ENCODE results near the gene NOP56. TPM values are rescaled to one million over a fixed set of nuclear protein-coding genes. Genes with fewer than 3 reads are reported as not detected.
"Not testable (repeated sequence)": the region's sequence is repeated elsewhere in the genome, so short reads cannot be mapped to it uniquely, and the experiment has no call there.

The NOP56 gene
- total and polyA plus RNA-seq, 2 donors: 75.1 to 79.9 TPM

- 76% methylated on average over 4 of the region's 4 CpGs for WGBS
- H3K4me1 ChIP-seq (ENCODE audit: insufficient read depth): no peaks in the 10 kb centered on the region
- no peak for DNase-seq (ENCODE audit: extremely low spot score)
- no peak overlapping the region for H3K27ac ChIP-seq (ENCODE audit: low read depth)
- no peak overlapping the region for H3K4me3 ChIP-seq (ENCODE audit: low read depth, low read length)
- H3K36me3 ChIP-seq (ENCODE audit: insufficient read depth): no peaks in the 10 kb centered on the region
These were observed 27.6 kb downstream of the NOP56 start for GRCh38 chr20:2680046-2680445.

GRCh38 chr20:2682040-2682439 lies 29.6 kb downstream of the NOP56 start:
- H3K36me3 ChIP-seq (ENCODE audit: insufficient read depth); DNase-seq (ENCODE audit: extremely low spot score); H3K27ac ChIP-seq (ENCODE audit: low read depth); H3K4me3 ChIP-seq (ENCODE audit: low read depth, low read length); H3K4me1 ChIP-seq (ENCODE audit: insufficient read depth): not testable (repeated sequence)
- 87% methylated on average over 3 of the region's 3 CpGs for WGBS

GRCh38 chr20:2684817-2685216 lies 32.4 kb downstream of the NOP56 start:
- not testable (repeated sequence) for H3K36me3 ChIP-seq (ENCODE audit: insufficient read depth); DNase-seq (ENCODE audit: extremely low spot score); H3K27ac ChIP-seq (ENCODE audit: low read depth); H3K4me3 ChIP-seq (ENCODE audit: low read depth, low read length); H3K4me1 ChIP-seq (ENCODE audit: insufficient read depth)
- WGBS: 80% methylated on average over 4 of the region's 4 CpGs

- H3K4me3 ChIP-seq (ENCODE audit: low read depth, low read length): no peak overlapping the region
- H3K27ac ChIP-seq (ENCODE audit: low read depth): no peak overlapping the region
- no peaks in the 10 kb centered on the region for H3K4me1 ChIP-seq (ENCODE audit: insufficient read depth)
- no peaks in the 10 kb centered on the region for H3K36me3 ChIP-seq (ENCODE audit: insufficient read depth)
- no peak for DNase-seq (ENCODE audit: extremely low spot score)
- 40% methylated on average over 6 of the region's 6 CpGs for WGBS
These were observed 35.1 kb downstream of the NOP56 start for GRCh38 chr20:2687514-2687913.

GRCh38 chr20:2688041-2688591 lies 35.7 kb downstream of the NOP56 start:
- H3K36me3 ChIP-seq (ENCODE audit: insufficient read depth): no peaks in the 10 kb centered on the region
- H3K4me1 ChIP-seq (ENCODE audit: insufficient read depth): no peaks in the 10 kb centered on the region
- DNase-seq (ENCODE audit: extremely low spot score): no peak
- no peak overlapping the region for H3K27ac ChIP-seq (ENCODE audit: low read depth)
- WGBS: 21% methylated on average over 18 of the region's 18 CpGs
- no peak overlapping the region for H3K4me3 ChIP-seq (ENCODE audit: low read depth, low read length)

- H3K4me3 ChIP-seq (ENCODE audit: low read depth, low read length): no peak overlapping the region
- no peak for DNase-seq (ENCODE audit: extremely low spot score)
- 90% methylated on average over 3 of the region's 3 CpGs for WGBS
These were observed 37.8 kb downstream of the NOP56 start for GRCh38 chr20:2690213-2690612.

GRCh38 chr20:2690718-2691117 lies 38.3 kb downstream of the NOP56 start:
- no peak for DNase-seq (ENCODE audit: extremely low spot score)
- H3K36me3 ChIP-seq (ENCODE audit: insufficient read depth): no peaks in the 10 kb centered on the region
- H3K27ac ChIP-seq (ENCODE audit: low read depth): no peak overlapping the region
- no peak overlapping the region for H3K4me3 ChIP-seq (ENCODE audit: low read depth, low read length)
- H3K4me1 ChIP-seq (ENCODE audit: insufficient read depth): no peaks in the 10 kb centered on the region
- WGBS: 76% methylated on average over 6 of the region's 6 CpGs

More at GRCh38 chr20:2690213-2690612, 37.8 kb downstream of the NOP56 start:
- Histone ChIP-seq H3K4me1 (ENCODE audit: insufficient read depth) (no peaks in the 10 kb centered on the region), H3K27ac (ENCODE audit: low read depth) (no peak overlapping the region), H3K36me3 (ENCODE audit: insufficient read depth) (no peaks in the 10 kb centered on the region)

- H3K4me3 ChIP-seq (ENCODE audit: low read depth, low read length): no peak overlapping the region
- H3K4me1 ChIP-seq (ENCODE audit: insufficient read depth): no peaks in the 10 kb centered on the region
- no peak overlapping the region for H3K27ac ChIP-seq (ENCODE audit: low read depth)
- 80% methylated on average over 8 of the region's 8 CpGs for WGBS
- no peak for DNase-seq (ENCODE audit: extremely low spot score)
- H3K36me3 ChIP-seq (ENCODE audit: insufficient read depth): no peaks in the 10 kb centered on the region
These were observed 38.7 kb downstream of the NOP56 start for GRCh38 chr20:2691127-2691526.

GRCh38 chr20:2691663-2692035 lies 39.2 kb downstream of the NOP56 start:
- H3K4me3 ChIP-seq (ENCODE audit: low read depth, low read length): no peak overlapping the region
- no peaks in the 10 kb centered on the region for H3K36me3 ChIP-seq (ENCODE audit: insufficient read depth)
- H3K4me1 ChIP-seq (ENCODE audit: insufficient read depth): no peaks in the 10 kb centered on the region
- DNase-seq (ENCODE audit: extremely low spot score): no peak
- peak overlapping the region; percentile 27 for H3K27ac ChIP-seq (ENCODE audit: low read depth)
- 62% methylated on average over 10 of the region's 10 CpGs for WGBS

- Histone ChIP-seq H3K27ac (ENCODE audit: low read depth) (peak within 1 kb of the TSS; percentile 55), H3K4me1 (ENCODE audit: insufficient read depth) (no peaks in the 10 kb centered on the region), H3K4me3 (ENCODE audit: low read depth, low read length) (peak within 1 kb of the TSS; percentile 78), H3K36me3 (ENCODE audit: insufficient read depth) (no peaks in the 10 kb centered on the region)
- DNase-seq (ENCODE audit: extremely low spot score): no peak
- 2% methylated on average over 95 of the region's 106 CpGs for WGBS
These were observed 39.8 kb downstream of the NOP56 start, which contains the start of gene EBF4 for GRCh38 chr20:2692036-2692885. Gene EBF4 (plus strand): TSS chr20:2692780. CDS start chr20:2693646, 866 bp downstream.

GRCh38 chr20:2692886-2693285 lies 40.5 kb downstream of the NOP56 start:
- no peak for DNase-seq (ENCODE audit: extremely low spot score)
- Histone ChIP-seq H3K4me3 (ENCODE audit: low read depth, low read length) (peak overlapping the region; percentile 78), H3K4me1 (ENCODE audit: insufficient read depth) (no peaks in the 10 kb centered on the region), H3K36me3 (ENCODE audit: insufficient read depth) (no peaks in the 10 kb centered on the region), H3K27ac (ENCODE audit: low read depth) (no peak overlapping the region)
- 1% methylated on average over 55 of the region's 64 CpGs for WGBS

GRCh38 chr20:2693286-2694007 lies 41.0 kb downstream of the NOP56 start:
- Histone ChIP-seq H3K36me3 (ENCODE audit: insufficient read depth) (no peaks in the 10 kb centered on the region), H3K4me3 (ENCODE audit: low read depth, low read length) (peak overlapping the region; percentile 78), H3K4me1 (ENCODE audit: insufficient read depth) (no peaks in the 10 kb centered on the region), H3K27ac (ENCODE audit: low read depth) (no peak overlapping the region)
- WGBS: 2% methylated on average over 87 of the region's 89 CpGs
- DNase-seq (ENCODE audit: extremely low spot score): no peak

GRCh38 chr20:2694008-2694471 lies 41.6 kb downstream of the NOP56 start:
- no peak for DNase-seq (ENCODE audit: extremely low spot score)
- Histone ChIP-seq H3K36me3 (ENCODE audit: insufficient read depth) (no peaks in the 10 kb centered on the region), H3K4me1 (ENCODE audit: insufficient read depth) (no peaks in the 10 kb centered on the region), H3K4me3 (ENCODE audit: low read depth, low read length) (peak overlapping the region; percentile 78), H3K27ac (ENCODE audit: low read depth) (no peak overlapping the region)
- 33% methylated on average over 23 of the region's 23 CpGs for WGBS

- Histone ChIP-seq H3K27ac (ENCODE audit: low read depth) (no peak overlapping the region), H3K4me3 (ENCODE audit: low read depth, low read length) (no peak overlapping the region), H3K4me1 (ENCODE audit: insufficient read depth) (no peaks in the 10 kb centered on the region), H3K36me3 (ENCODE audit: insufficient read depth) (no peaks in the 10 kb centered on the region)
- 77% methylated on average over 13 of the region's 13 CpGs for WGBS
- no peak for DNase-seq (ENCODE audit: extremely low spot score)
These were observed 42.1 kb downstream of the NOP56 start for GRCh38 chr20:2694519-2694918.
